ENCODE results near the gene CLDN7. TPM values are rescaled to one million over a fixed set of nuclear protein-coding genes. Genes with fewer than 3 reads are reported as not detected.

The CLDN7 gene
- polyA plus RNA-seq, 1 donor (not counting 4 experiments of a cell fraction or from before 2014, with no cell fraction given): 6.3 TPM

- no peaks in the 10 kb centered on the region for H3K9me1 ChIP-seq (ENCODE audit: control insufficient read depth, extremely low read depth, insufficient read depth, low read length)
- H3K4me3 ChIP-seq (ENCODE audit: control insufficient read depth in 2 of 3, extremely low read depth in 1 of 3, insufficient read depth in 2 of 3, low read depth in 1 of 3, low read length in 3 of 3): no peak overlapping the region
- H3K4me1 ChIP-seq (ENCODE audit: control insufficient read depth, extremely low read depth, insufficient read depth, low read length): peaks cover 23% of the 10 kb centered on the region
- DNase-seq (ENCODE audit: low read depth, low spot score): no peak
- no peak overlapping the region for H2AFZ ChIP-seq (ENCODE audit: control insufficient read depth, low read length)
- H3K36me3 ChIP-seq (ENCODE audit: control insufficient read depth in 2 of 2, extremely low read depth in 1 of 2, insufficient read depth in 2 of 2, low read length in 2 of 2): no peaks in the 10 kb centered on the region
- H4K20me1 ChIP-seq (ENCODE audit: control insufficient read depth, extremely low read depth, insufficient read depth, low read length): peaks cover 2% of the 10 kb centered on the region
- H3K27ac ChIP-seq (ENCODE audit: control insufficient read depth, insufficient read depth, low read length): no peak overlapping the region
- no peaks in the 10 kb centered on the region for H3K79me2 ChIP-seq (ENCODE audit: control insufficient read depth, insufficient read depth, low read length)
- dilution Hi-C loops (cut with MboI; ENCODE audit: extremely low pct_ligation_motif_present, low sequenced_read_pairs): no loop called here
- H3K27me3 ChIP-seq (ENCODE audit: control insufficient read depth, extremely low read depth, insufficient read depth, low read length): peaks cover 36% of the 10 kb centered on the region
- peak overlapping the region; percentile 20 for H3K4me2 ChIP-seq (ENCODE audit: control insufficient read depth, extremely low read depth, insufficient read depth, low read depth, low read length)
- no peak overlapping the region for H3K9ac ChIP-seq (ENCODE audit: control insufficient read depth, extremely low read depth, insufficient read depth, low read length)
- TF ChIP-seq, protein P1, sequence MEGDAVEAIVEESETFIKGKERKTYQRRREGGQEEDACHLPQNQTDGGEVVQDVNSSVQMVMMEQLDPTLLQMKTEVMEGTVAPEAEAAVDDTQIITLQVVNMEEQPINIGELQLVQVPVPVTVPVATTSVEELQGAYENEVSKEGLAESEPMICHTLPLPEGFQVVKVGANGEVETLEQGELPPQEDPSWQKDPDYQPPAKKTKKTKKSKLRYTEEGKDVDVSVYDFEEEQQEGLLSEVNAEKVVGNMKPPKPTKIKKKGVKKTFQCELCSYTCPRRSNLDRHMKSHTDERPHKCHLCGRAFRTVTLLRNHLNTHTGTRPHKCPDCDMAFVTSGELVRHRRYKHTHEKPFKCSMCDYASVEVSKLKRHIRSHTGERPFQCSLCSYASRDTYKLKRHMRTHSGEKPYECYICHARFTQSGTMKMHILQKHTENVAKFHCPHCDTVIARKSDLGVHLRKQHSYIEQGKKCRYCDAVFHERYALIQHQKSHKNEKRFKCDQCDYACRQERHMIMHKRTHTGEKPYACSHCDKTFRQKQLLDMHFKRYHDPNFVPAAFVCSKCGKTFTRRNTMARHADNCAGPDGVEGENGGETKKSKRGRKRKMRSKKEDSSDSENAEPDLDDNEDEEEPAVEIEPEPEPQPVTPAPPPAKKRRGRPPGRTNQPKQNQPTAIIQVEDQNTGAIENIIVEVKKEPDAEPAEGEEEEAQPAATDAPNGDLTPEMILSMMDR (optimal IDR thresholded peaks at IDR 0.05 in 1 of 3, IDR thresholded peaks at IDR 0.05 in 1 of 3, conservative IDR thresholded peaks at IDR 0.05 in 1 of 3; ENCODE audit: extremely low read depth in 1 of 3, insufficient read depth in 2 of 3, low read length in 3 of 3): no peak
- H3K9me3 ChIP-seq (ENCODE audit: control insufficient read depth, low read depth, low read length): no peaks in the 10 kb centered on the region
- FAIRE-seq: no peak
Measured at GRCh38 chr17:7293816-7294613, 31.7 kb upstream of the CLDN7 start.

DNA sequence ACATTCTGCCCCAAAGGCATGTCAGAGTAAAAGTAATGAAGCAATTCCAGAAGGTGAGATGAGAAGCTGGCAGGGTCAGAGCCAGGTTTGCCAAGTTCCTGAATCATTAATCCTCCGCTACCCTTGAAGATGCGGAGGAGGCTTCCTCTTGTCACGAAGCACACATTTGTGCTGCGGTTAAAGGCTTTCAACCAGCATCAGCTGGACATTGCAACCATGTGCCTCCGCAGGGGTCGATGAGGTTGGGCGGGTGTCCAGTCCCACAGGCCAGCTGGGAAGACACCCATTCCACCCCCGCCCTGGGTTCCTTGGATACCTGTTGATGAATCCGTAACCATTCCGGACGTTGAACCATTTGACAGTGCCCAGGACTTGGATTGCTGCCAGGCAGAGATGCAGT, 30.9 kb upstream of the CLDN7 start:
- FAIRE-seq: peak; percentile 23
- peaks cover 37% of the 10 kb centered on the region for H3K27me3 ChIP-seq (ENCODE audit: control insufficient read depth, extremely low read depth, insufficient read depth, low read length)

More for the DNA sequence above, 30.9 kb upstream of the CLDN7 start:
- Histone ChIP-seq H4K20me1 (ENCODE audit: control insufficient read depth, extremely low read depth, insufficient read depth, low read length) (peaks cover 2% of the 10 kb centered on the region), H3K9me3 (ENCODE audit: control insufficient read depth, low read depth, low read length) (no peaks in the 10 kb centered on the region), H3K9ac (ENCODE audit: control insufficient read depth, extremely low read depth, insufficient read depth, low read length) (no peak overlapping the region), H3K9me1 (ENCODE audit: control insufficient read depth, extremely low read depth, insufficient read depth, low read length) (no peaks in the 10 kb centered on the region), H3K27ac (ENCODE audit: control insufficient read depth, insufficient read depth, low read length) (no peak overlapping the region), H2AFZ (ENCODE audit: control insufficient read depth, low read length) (no peak overlapping the region), H3K36me3 (ENCODE audit: control insufficient read depth in 2 of 2, extremely low read depth in 1 of 2, insufficient read depth in 2 of 2, low read length in 2 of 2) (no peaks in the 10 kb centered on the region), H3K4me1 (ENCODE audit: control insufficient read depth, extremely low read depth, insufficient read depth, low read length) (peaks cover 23% of the 10 kb centered on the region), H3K4me2 (ENCODE audit: control insufficient read depth, extremely low read depth, insufficient read depth, low read depth, low read length) (peak overlapping the region; percentile 29), H3K79me2 (ENCODE audit: control insufficient read depth, insufficient read depth, low read length) (no peaks in the 10 kb centered on the region), H3K4me3 (ENCODE audit: control insufficient read depth in 2 of 3, extremely low read depth in 1 of 3, insufficient read depth in 2 of 3, low read depth in 1 of 3, low read length in 3 of 3) (no peak overlapping the region)
- DNase-seq (ENCODE audit: low read depth, low spot score): no peak
- TF ChIP-seq, protein P1 (optimal IDR thresholded peaks at IDR 0.05 in 1 of 3, IDR thresholded peaks at IDR 0.05 in 1 of 3, conservative IDR thresholded peaks at IDR 0.05 in 1 of 3; ENCODE audit: extremely low read depth in 1 of 3, insufficient read depth in 2 of 3, low read length in 3 of 3): no peak
- TF ChIP-seq EZH2 (IDR thresholded peaks at IDR 0.05; ENCODE audit: low read length): peak; percentile 19
- dilution Hi-C loops (cut with MboI; ENCODE audit: extremely low pct_ligation_motif_present, low sequenced_read_pairs): no loop called here
